HG02840 (cell line): Measurements from ENCODE around the gene JAK1.
"Not testable (repeated sequence)": the region's sequence is repeated elsewhere in the genome, so short reads cannot be mapped to it uniquely, and the experiment has no call there.

Experiments
- ATAC-seq: cut with Tn5 transposase; IDR thresholded peaks from one replicate; pipeline ENCODE4 v1.9.1; 2021; ENCODE audit warnings: mild to moderate bottlenecking, moderate library complexity, moderate number of reproducible peaks; ENCODE audit not compliant: unreplicated experiment, low FRiP score

Gene JAK1

DNA sequence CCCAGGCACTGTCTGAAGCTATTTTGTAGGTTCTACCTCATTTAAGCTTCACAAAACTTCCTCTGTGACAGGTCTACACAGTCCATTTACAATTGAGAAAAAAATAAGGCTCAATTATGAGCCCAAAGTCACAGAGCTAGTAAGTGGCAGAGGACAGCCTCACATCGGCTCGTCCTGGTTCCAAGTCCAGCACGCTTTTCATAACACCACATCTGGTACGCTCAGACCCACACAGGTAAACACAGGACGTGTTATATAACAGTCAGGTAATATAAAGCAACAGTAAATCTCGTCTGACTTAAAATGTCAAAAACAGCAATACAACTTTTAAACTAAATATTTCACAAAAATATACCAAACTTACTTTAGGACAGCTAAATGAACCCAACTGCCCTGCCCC, 13.1 kb downstream of the JAK1 start:
- ATAC-seq, result no peak

GRCh38 chr1:64950284-64950809, 16.0 kb downstream of the JAK1 start:
- no peak for ATAC-seq

- ATAC-seq, result no peak
Measured at GRCh38 chr1:64948905-64949833, 17.2 kb downstream of the JAK1 start.

- no peak for ATAC-seq
Measured at GRCh38 chr1:64948216-64948615, 18.1 kb downstream of the JAK1 start.

- ATAC-seq, result no peak
Measured at GRCh38 chr1:64946916-64947315, 19.4 kb downstream of the JAK1 start.

- ATAC-seq, result no peak
Measured at GRCh38 chr1:64944913-64945312, 21.4 kb downstream of the JAK1 start.

- no peak for ATAC-seq
Measured at GRCh38 chr1:64942675-64943074, 23.7 kb downstream of the JAK1 start.

DNA sequence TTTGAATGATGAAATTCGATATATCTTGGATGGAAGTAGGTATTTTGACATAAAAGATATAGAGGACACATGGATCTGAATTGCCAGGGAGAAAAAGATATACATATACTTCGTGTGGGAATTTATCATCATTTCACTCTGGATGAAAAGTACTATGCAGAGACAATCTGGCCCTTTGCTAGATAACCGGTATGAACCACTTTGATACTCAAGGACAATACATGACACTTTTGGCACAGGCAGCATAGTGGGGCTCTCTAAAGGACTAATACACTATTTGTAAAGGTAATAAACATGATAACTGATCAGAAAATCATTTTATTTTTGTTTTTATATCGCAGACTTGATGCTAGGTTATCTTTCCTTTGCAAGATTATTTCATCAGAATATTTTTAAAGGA, 24.2 kb downstream of the JAK1 start:
- no peak for ATAC-seq

DNA sequence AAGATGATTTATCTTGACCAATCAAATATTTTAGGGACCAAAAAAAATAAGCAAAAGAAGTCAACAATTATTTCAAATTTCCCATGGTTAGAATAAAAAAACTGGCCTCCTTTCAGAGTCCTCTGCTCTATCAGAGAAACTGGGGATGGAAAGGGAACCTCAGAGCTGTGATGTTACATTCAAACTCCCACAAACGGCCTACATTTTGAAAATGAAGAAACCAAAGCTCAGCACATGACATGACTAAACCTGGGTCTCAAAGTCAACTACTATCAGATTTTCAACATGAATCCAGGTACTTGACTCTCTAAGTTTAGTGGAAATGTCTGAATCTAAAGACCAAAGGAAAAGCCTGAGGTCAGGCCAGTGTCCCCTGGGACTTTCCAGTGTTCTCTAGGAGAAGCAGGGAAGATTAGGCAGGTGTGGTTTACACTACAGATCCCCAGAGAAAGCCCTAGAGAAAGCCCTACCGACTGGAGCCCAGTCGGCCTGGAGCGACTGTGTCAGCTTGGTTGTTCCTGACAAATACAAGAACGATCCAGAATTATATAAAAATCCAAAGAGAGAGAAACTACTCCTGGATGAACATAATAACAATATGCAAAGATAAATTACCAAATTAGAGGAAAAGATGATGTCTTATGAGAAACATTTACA, 24.8 kb downstream of the JAK1 start:
- ATAC-seq, result no peak

- no peak for ATAC-seq
Measured at GRCh38 chr1:64940025-64940424, 26.3 kb downstream of the JAK1 start.

GRCh38 chr1:64938991-64939390, 27.4 kb downstream of the JAK1 start:
- no peak for ATAC-seq

DNA sequence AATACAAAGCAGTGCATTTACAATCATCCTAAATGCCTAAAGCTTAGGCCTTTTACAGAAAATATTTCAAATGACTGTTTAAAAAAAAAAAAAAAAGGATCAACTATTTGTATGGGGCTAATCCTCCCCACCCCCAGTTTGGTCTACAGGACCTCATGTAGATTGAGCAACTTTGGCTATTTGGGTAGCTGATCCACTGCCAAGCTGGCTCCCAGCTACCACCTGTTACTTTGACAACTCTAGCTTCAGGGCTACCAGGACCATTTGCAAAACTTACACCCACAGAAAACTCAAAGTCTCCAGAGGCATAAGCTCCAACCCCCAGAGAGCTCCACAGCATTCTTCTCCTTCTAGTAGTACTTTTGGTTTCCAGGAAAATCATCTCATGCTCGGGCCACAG, 29.4 kb downstream of the JAK1 start:
- no peak for ATAC-seq

GRCh38 chr1:64935551-64936155, 30.7 kb downstream of the JAK1 start:
- no peak for ATAC-seq

DNA sequence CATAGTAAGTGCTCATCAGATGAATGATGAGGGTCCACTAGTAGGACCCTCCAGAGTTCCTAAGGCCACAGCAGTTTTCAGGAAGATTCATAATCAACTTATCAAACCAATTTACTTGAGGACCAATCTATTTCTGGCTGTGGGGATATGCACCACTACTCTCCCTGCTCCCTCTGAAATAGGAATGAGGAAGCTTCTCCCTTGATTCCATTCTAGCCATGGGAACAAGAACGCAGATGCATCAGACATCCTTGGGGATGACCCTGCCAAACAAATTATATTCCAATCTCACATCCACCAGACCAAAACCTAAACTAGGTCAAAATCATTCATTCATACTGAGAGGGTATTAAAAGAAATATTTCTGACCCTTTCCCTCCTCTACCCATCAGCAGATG, 31.5 kb downstream of the JAK1 start:
- ATAC-seq, result no peak

GRCh38 chr1:64934115-64934877, 32.1 kb downstream of the JAK1 start:
- ATAC-seq, result no peak

DNA sequence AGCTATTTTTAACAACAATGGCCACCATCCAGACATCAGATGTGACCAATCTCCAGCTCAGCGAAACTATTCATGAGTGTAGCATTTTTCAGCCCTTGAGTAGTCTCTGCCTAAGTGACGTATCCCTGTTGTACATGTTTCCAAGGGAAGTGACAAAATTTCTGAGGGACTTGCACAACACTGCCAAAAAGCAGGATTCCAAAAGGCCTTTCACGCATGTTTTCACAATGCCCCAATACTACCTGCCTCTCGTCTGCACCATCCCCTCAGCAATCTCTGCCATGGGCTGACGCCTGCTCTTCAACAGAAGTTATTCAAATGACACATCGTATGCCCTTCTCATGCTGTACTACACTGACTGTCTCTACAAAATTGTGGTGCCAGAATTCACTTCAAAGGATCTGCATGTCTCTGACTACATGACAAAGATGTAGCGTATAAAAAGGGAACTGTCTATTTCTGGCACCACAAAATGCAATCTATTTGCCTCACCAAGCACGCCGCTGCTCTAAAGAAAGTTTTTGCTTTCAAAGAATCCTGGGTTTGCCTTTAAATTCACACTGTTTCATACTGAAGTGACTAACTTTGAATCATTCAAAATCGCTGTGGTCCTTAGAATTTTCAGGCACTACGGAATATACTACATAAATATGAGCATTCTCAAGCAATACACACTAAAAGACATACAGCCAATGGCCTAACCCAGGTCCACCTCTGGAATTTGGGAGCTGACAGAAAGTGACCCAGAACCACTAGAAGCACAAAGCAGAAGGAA, 32.9 kb downstream of the JAK1 start:
- no peak for ATAC-seq

DNA sequence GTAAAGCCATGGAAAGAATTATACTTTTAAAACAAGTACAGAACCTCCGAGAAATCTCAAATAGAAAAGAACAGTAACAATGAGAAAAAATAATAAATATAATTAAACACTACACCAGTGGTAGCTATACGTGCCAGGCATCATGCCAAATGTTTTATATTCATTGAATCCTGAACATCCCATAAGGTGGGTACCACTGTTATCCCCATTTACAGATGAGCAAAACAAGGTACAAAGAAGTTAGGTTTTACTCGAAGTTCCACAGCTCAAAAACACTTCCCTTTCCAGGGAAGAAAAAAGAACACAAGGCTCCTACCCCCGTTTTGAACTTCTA, 33.4 kb downstream of the JAK1 start:
- no peak for ATAC-seq

- ATAC-seq, result not testable (repeated sequence)
Measured at GRCh38 chr1:64930640-64931039, 35.7 kb downstream of the JAK1 start.

- no peak for ATAC-seq
Measured at GRCh38 chr1:64929221-64929620, 37.1 kb downstream of the JAK1 start.

DNA sequence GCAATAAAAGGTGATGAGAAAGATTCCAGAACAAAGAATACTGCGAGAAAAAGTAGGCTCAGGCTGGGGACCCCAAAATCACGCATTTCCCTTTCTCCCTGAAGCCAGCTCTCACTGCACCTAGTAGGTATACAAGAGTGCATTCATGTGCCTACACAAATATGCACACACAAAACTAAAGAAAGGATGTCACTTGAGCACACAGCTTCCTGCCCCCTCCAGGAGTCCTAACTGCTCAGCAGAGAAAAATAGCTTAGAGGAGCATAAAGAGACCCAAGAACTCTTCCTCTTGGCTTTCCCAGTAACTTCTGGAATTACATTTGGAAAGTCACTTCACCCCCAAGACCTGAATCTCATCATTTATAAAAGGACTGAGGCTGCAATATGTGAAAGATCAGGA, 38.0 kb downstream of the JAK1 start:
- ATAC-seq, result no peak
